Measurements from ENCODE around the gene MEGF10.

GRCh38 chr5:127351418-127351817, 60.8 kb downstream of the MEGF10 start:
- TF ChIP-seq CTCF (IDR thresholded peaks at IDR 0.05; ENCODE audit: low read length) (no peak), EZH2 (IDR thresholded peaks at IDR 0.05; ENCODE audit: borderline replicate concordance, low read length) (no peak)
